Measurements from ENCODE around the gene FAM184B.

FAM184B gene

GRCh38 chr4:17624821-17625220 is 156.6 kb downstream of the FAM184B start:
- FAIRE-seq: no peak

- FAIRE-seq: no peak
Observed at GRCh38 chr4:17623451-17624001, 157.9 kb downstream of the FAM184B start.

DNA sequence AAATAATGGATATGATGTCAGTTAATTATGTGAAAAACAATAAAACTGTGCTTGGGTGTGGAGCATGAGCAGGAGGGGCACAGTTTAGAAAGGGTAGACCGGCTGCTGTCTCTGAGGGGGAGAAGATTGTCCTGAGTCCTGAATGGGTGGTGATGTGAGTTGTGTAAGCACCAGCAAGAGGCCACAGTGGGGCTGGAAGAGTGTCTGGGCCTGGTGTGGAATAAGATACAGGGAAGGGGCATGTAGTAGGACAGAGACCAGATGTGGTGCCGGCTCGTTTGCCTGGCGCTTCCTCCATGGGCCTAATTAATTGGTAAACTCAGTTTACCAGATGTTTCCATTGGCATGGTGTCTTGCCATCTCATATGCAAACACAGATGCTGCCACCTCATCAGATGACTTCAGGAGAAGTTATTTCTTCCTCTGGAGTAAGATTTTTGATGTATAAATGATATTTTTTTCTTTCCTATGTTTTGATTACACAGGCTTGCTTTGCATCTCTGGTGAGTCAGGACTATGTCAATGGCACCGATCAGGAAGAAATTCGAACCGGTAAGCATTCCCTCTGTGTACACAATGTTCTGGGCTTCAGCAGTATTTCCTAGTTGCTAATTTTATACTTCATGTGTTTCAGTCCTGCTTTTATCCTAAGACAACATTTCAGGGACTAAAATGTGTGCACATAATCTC is 161.9 kb downstream of the FAM184B start:
- FAIRE-seq: no peak

GRCh38 chr4:17618926-17619325 is 162.5 kb downstream of the FAM184B start:
- no peak for FAIRE-seq

- FAIRE-seq: no peak
Observed at GRCh38 chr4:17616283-17616682, 165.1 kb downstream of the FAM184B start.

DNA sequence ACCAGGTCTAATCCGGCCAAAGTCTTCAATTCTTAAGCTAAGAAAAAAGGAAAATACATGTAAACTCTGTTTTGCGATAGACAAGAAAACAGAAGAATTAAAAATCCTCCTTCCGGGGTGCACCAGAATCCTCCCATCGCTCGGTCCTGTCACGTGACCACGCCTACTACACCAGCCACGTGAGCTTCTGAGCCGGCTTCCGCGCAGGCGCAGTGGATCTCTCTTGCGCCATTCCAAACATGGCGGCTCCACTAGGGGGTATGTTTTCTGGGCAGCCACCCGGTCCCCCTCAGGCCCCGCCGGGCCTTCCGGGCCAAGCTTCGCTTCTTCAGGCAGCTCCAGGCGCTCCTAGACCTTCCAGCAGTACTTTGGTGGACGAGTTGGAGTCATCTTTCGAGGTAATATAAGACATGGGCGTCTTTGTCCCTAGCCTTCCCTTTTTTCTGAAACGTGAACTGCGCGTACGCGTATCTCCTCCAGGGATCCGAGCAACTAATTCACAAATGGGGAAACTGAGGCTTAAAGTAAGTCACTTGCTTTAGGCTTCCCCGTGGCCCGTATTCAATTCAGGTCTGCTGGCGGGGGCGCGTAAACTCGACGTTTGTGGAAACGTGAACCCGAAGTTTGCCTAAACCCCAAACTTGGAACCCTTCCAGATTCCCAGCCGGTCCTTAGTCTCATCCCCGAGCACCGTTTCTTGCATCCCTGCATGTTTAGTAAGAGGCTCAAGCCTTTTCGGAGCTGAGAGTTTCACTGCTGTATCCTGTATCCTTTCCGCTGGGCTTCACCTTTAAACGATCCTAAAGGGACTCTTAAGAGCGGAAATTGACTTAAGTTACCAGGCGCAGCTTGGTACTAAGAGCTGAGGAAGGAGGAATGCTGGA is 166.8 kb downstream of the FAM184B start, which contains the start of gene MED28:
Gene MED28 (plus strand): TSS at position 226 of the 884 bp plus-strand sequence. CDS start 14 bp downstream, at position 240.
- peak; percentile 49 for FAIRE-seq

DNA sequence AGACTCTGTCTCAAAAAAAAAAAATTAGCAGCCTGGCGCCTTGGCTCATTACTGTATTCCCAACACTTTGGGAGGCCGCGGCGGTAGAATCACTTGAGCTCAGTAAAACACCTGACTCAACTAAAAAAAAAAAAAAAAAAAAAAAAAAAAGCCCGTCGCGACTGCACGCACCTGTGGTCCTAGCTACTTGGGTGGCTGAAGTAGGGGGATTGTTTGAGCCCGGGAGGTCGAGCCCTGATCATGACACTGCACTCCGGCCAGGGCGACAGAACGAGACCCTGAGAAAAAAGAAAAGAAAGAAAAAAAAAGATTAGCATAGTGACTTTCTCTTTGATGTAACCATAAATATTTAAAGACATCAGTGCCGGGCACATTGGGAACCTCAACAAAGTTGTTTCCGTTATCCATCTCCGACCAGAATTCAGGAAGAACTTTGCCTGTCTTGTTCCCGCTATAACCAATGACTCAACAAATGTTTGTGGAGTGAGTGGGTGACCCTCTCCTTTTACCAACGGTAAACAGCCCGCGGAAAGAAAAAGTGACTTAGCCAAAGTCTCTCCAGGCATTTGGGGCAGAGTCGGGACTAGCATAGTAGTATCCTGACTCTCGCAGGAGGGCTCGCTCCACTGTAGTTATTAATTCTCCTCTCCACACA is 167.5 kb downstream of the FAM184B start:
- FAIRE-seq: no peak

GRCh38 chr4:17605236-17605635 is 176.2 kb downstream of the FAM184B start:
- FAIRE-seq: no peak

DNA sequence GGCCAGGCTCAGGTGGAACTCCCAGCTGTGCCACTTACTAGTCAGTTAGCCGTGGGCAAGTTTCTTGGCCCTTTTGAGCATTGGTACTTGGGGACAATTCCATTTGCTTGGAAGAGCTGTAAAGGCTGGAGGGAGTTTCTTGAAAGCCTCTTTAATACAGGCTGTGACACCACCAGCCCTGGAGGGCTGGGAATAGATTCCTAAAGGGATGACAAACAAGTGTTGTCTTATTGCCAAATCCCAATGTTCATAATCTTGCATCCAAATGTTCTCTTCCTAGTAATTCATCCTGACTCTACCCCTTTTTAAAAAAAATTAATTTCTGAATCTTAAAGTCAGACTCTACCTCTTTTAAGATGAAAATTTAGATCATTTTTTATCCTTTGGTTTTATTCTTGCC is 181.6 kb downstream of the FAM184B start:
- FAIRE-seq: no peak

- FAIRE-seq: no peak
Observed at GRCh38 chr4:17597517-17597916, 183.9 kb downstream of the FAM184B start.

GRCh38 chr4:17595471-17596005 is 185.9 kb downstream of the FAM184B start:
- FAIRE-seq: no peak

DNA sequence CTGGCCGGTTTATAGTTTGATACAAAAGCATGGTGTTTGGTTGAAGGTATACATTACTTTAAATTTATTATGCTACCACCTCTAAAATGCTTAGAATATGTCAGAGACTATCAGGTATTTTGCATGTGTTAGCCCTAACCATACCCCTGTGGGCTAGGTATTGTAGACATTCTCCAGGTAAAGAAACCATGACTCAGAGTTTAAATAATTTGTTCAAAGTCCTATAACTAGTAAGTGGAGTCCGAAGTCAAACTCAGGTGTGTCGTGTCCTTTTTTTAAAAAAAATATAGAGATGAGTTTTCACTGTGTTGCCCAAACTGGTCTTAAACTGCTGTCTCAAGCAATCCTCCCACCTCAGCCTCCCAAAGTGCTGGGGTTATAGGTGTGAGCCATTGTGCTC is 192.1 kb downstream of the FAM184B start:
- no peak for FAIRE-seq

GRCh38 chr4:17587094-17587822 is 194.2 kb downstream of the FAM184B start:
- FAIRE-seq: no peak

DNA sequence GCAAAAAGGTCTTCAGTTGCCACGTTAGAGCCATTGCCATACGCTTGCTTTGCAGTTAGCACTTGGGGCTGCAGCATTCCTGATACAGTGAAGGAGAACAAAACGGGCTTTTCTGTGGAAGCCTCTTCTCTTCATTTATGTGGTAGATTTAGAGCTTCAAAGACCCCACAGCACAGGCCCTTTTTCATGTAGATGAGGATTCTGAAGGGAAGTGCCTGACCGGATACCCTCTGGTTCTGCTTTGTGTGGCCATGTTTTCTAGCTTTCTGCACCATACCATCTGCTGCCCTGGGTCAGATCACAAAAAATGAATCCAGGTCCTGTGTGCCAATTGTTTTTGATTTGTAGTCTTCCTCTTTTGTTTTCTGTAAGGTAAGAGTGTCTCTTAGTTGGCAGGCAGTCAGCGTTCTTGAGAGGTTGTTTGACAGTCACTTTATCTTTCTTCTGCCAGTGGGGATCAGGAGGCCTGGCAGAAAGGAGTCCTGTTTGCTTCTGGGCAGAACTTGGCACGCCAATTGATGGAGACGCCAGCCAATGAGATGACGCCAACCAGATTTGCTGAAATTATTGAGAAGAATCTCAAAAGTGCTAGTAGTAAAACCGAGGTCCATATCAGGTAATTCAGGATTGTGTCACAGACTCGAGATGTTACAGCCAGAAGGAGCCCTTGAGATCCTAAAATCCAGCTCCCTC is 196.8 kb downstream of the FAM184B start:
- FAIRE-seq: no peak

GRCh38 chr4:17583941-17584340 is 197.5 kb downstream of the FAM184B start:
- no peak for FAIRE-seq

DNA sequence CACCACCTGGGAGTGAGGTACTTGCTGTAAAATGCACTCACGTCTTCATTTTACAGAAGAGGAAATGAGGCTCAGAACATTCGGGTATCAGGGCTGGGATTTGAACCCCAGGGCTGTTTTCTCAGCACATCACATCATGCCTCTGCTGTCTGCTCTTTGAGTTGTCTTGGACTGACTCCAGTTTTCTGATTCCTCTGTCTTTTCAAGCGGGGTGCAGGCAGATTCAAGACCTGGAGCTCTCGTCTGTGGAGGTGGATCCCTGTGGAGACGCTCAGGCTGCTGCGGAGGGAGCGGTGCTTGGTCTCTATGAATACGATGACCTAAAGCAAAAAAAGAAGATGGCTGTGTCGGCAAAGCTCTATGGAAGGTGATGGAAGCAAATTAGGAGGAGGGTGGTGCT is 198.1 kb downstream of the FAM184B start:
- no peak for FAIRE-seq

- FAIRE-seq: no peak
Observed at GRCh38 chr4:17580969-17581368, 200.5 kb downstream of the FAM184B start.

Data from TTC549 (cell line).